Stimulated activated CD4-positive, alpha-beta T cell treated with anti-CD3 and anti-CD28 coated beads, Interleukin-12 subunit alpha, Interleukin-12 subunit beta, amount 100 ng/mL, for 4 hours (primary cell): ENCODE data around the gene SMIM20.
A peak's percentile ranks its signal among the peaks of the same experiment; 100 is the strongest.

ENCODE experiments used
- DNase-seq: peaks from one replicate; pipeline ENCODE4 v3.0.0-alpha.2; 2020

SMIM20 gene

GRCh38 chr4:25928379-25929297, 14.6 kb downstream of the SMIM20 start:
- DNase-seq: no peak

DNA sequence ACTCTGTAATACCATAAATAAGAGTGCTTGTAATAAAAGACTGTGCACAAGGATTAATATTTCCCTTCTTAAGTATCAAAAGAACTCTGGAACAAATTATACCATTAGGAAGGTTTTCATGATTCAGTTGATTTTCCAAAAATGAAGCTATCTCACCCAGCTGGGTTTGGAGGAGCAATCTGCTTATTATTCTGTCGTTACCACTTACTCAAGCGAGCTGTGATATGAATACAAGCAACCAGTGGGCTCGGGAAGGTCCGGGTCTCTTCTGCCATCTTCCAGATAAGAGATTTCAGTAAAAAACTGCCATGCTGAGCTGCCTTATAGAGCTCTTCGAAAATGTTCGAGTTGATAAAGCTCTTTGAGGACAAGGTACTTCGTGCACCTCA, 15.3 kb downstream of the SMIM20 start:
- no peak for DNase-seq

DNA sequence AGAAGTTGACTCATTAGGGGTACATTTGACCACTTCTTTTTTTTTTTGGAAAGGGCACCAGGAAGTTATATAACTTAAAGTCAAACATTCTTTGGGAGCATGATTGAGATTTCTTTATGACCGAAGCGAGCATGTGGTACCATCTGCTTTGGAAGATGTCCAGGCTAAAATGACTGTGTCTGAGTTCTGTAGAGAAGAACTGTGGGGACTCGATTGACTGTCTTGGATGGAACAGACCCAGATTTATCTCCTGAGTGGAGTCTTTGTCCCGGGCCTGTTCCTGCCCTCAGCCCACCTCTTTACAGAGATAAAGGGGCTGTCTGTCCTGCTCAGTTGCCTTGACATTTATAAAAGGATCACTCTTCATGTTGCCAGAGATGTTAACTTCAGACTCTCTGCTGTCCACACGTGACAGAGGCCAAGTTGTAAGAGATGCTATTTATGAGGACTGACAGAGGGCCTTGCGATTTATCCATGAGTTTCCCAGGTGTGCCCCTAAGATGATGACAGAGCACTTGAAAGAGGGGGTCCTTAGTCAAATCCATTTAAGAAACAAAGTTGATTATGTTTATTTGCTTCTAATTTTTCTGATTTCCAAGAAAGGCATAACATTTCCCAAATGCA, 16.8 kb downstream of the SMIM20 start:
- DNase-seq: no peak

GRCh38 chr4:25936696-25937095, 22.7 kb downstream of the SMIM20 start:
- DNase-seq: no peak

GRCh38 chr4:25937801-25938200, 23.8 kb downstream of the SMIM20 start:
- no peak for DNase-seq

DNA sequence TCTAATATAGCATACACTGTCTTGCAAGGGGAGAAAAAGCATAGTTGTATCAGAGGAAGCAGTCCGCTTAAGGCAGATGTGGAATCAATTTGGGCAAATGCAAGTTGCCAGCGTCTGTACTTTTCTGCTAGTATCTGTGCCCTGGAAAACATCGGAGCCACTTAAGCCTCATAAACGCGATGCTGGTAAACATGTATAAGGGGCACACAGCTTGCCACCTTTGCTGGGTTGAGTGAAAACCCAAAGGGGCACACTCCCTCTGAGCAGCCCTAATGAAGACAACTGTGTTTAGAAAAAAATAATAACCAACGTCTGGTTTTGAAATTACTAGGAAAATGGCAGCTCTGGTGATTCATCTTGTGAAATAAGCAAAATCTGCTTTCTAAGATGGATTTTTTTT, 24.3 kb downstream of the SMIM20 start:
- DNase-seq: no peak

DNA sequence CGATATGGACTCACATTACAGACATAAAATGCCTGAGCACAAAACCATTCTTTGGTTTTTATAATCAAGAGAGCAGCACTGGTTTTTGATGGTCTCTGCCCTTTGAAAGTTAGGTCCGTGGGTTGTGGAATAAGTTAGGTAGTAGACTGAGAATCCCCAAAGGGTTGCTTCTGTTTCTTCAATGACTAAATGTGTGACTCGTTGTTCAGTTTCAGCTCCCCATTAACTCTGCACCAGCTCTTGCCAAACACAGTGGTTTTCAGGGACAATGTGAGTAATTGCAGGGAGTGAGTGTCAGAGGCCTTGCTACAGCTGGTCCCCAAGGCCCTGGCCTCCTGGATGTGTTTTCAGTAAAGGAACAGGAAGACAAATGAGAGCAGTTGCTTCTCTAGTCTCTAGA, 24.8 kb downstream of the SMIM20 start:
- peak; percentile 21 for DNase-seq

DNA sequence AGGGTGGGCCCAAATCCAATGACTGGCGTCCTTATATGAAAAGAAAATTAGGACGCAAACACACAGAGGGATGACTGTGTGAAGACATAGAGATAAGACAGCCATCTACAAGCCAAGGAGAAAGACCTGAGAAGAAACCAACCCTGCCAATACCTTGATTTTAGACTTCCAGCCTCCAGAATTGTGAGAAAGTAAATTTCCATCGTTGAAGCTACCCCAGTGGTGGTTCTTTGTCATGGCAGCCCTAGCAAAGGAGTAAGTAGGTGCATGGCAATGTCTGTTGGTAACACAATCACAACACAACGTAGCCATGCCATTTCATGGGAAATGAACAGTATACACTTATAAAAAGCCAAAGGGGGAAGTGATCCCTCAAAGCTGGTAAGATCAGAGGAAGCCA, 25.3 kb downstream of the SMIM20 start:
- DNase-seq: no peak

- no peak for DNase-seq
Measured at GRCh38 chr4:25941457-25942221, 27.6 kb downstream of the SMIM20 start.

GRCh38 chr4:25943312-25943711, 29.3 kb downstream of the SMIM20 start:
- no peak for DNase-seq

DNA sequence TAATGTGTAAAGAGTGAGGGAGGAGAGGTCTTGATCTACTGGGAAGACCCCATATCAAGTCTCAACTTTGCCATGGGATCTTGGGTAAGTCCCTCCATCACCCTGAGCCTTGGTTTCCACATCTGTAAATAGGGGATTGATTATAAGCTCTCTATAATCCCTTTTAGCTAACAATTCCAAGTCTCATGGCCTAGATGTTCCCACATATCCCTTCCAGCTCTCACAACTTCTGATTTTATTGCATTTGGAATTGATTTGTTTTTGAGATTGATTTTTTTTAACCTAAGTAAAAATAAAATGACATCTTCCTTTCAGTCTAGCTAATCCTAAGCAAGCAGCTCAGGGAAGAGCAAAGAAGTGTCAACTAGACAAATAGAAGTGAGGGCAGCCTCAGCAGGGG, 29.8 kb downstream of the SMIM20 start:
- no peak for DNase-seq

GRCh38 chr4:25948051-25948450, 34.0 kb downstream of the SMIM20 start:
- no peak for DNase-seq

DNA sequence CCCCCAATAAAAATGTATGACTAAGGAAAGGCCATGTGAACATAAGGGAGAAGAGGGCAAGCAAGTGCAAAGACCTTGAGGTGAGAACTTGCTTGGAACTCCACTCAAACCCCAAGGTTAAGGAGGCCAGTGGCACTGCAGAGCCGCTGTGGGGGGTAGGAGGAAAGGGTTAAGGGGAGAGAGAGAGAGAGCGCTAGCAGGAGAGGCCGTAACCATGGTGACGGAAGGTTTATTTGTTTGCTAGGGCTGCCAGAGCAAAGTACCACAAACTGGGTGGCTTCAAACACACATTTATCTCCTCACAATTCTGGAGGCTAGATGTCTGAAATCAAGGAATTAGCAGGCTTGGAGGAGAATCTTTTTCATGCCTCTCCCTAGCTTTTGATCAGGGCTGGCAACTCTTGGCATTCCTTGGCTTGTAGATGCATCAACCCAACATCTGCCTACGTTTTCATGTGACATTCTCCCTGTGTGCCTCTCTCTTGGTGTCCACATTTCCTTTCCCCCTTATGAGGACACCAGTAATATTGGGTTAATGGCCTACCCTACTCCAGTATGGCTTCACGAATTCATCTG, 35.2 kb downstream of the SMIM20 start:
- DNase-seq: no peak

DNA sequence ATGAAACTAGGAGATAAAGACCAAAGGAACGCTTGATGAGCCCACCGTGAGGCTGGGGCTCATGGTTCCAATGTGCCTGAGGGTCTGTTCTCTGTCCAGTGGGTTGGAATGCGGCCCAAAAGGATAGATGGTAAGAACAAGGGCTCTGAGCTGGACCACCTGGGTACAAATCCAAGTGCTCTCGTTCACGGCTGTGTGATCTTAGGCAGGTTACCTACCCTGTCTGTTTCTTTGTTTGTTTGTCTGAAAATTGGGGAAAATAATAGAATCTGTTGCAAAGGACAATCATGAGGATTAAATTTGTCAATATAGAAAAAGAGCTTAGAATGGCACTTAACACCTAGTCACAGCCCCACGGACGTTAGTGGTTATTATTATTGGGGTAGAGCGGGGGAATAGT, 36.0 kb downstream of the SMIM20 start:
- DNase-seq: no peak

DNA sequence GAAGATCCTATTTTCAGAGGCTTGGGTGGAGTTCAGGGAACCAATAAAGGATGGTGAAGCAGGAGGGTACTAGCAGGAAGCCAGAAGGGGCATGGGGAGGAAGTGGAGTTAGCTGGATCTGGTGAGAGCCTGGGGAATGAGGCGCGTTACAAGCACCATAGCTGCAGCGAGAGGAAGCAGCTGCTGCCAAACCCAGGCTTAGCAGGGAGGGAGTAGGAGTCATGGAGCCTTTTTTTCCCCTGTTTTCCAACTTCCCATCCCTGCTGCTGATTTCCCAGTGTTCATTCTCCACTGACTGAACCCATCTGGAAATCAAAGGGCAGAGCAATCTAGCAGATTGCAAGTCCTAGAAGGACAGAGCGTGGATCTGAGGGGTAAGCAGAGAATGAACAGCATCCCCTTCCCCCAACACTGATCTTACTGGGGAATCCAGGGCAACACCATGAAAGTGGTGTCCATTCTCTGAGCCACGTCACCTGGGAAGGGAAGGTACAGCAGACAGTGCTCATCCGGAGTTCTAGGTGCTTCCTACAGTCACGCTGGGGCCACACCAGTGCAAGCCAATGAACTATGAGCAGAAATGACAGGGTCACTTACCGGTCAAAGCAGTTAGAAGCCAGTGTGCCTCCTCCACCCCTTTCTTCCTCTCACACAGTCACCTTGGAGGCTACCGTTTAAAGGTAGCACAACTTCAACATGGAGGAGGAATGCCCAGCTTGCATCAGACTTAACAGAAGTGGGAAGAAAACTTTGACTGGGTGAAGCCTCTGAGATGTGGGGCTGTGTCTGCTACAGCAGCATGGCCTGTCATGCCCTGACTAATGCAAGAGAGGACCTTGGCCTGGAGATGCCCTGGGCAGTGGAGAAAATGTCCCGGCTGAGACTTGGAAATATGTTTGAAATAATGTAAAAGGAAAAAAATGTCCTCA, 36.7 kb downstream of the SMIM20 start:
- DNase-seq: no peak

GRCh38 chr4:25951390-25951952, 37.5 kb downstream of the SMIM20 start:
- DNase-seq: no peak

DNA sequence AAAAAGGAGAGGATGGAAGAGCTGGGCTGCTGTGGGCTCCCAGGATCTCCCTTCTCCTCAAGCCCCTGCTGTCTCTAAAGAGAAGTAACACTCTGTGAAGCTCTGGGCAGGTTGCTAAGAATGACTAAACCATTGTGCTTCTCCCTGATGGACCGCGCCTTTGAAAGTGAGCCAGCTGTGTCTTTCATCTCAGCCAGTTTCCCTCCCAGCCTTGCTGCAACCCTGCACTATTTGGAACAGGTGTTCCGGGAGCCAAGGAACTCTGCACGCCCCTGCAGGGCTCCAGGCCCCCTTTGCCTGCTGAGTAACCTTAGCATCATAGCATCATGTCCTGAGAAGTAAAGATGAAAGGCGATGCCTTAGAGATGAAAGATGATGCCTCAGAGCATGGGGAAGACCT, 39.7 kb downstream of the SMIM20 start:
- no peak for DNase-seq

DNA sequence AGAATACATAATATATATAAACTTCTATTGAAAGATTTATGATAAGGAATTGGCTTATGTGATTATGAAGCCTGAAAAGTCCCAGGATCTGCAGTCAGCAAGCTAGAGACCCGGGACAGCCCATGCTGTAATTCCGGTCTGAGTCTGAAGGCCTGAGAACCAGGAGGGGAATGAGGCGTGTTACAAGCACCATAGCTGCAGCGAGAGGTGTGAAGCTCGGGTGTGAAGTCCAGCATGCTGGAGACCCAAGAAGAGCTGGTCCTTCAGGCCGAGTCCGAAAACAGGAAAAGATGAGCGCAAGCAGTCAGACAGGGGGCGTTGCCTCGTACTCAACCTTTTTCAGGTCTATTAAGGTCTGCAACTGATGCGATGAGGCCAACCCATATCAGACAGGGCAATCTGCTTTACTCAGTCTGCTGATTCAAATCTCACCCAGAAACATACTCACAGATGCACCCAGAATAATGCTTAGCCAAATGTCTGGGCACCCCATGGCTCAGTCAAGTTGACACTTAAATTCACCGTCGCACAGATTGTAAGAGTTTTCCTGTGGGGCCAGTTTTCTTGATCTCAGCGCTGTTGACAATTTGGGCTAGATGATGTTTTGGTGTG, 40.4 kb downstream of the SMIM20 start:
- DNase-seq: no peak

- DNase-seq: no peak
Measured at GRCh38 chr4:25955705-25956104, 41.7 kb downstream of the SMIM20 start.

GRCh38 chr4:25956260-25956659, 42.2 kb downstream of the SMIM20 start:
- no peak for DNase-seq

DNA sequence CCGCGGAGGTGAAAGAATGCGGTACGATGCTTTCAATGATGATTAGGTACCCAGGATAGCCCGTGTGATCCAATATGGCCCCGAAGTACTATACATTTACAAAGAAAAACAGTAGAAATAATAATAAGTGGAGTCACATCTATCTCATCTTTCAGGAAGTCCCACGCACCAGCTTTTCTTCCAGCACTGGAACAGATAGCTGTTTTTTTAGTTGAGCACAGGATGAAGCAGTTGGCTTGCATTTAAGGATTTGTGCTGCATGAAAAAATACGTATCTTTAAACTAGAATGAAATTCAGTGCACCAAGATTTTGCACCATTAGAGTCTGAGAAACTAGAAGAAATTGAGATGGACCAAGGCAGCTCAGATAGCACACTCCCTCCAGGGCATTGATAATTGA, 44.1 kb downstream of the SMIM20 start:
- DNase-seq: no peak
